GM13977 (cell line): ENCODE data around the gene CCDC13.

Experiments used
- DNase-seq: peaks from one replicate; pipeline ENCODE4 v3.0.0; 2012; ENCODE audit warnings: low spot score
- in situ Hi-C: fragments of 300-500 bp; cut with MboI; formaldehyde crosslinking; loops from one replicate; pipeline ENCODE4 v1.12.0; 2022; ENCODE audit warnings: low sequenced_read_pairs, low pct_unique_long_range_greater_than_20kb, mixed read lengths, inconsistent platforms; ENCODE audit not compliant: unreplicated experiment
- TF ChIP-seq, protein P1 (sequence below): IDR thresholded peaks from 2 replicates; pipeline ENCODE4 v1.5.1; 2012; ENCODE audit warnings: mild to moderate bottlenecking, control low read depth; ENCODE audit not compliant: insufficient read depth; ENCODE audit errors: extremely low read depth, missing control alignments

Gene CCDC13

GRCh38 chr3:42804106-42804830, 31.2 kb upstream of the CCDC13 start, which contains the start of gene HIGD1A:
Gene HIGD1A (minus strand): TSS chr3:42804490. CDS start chr3:42794253, 10,237 bp downstream.
- TF ChIP-seq, protein P1, sequence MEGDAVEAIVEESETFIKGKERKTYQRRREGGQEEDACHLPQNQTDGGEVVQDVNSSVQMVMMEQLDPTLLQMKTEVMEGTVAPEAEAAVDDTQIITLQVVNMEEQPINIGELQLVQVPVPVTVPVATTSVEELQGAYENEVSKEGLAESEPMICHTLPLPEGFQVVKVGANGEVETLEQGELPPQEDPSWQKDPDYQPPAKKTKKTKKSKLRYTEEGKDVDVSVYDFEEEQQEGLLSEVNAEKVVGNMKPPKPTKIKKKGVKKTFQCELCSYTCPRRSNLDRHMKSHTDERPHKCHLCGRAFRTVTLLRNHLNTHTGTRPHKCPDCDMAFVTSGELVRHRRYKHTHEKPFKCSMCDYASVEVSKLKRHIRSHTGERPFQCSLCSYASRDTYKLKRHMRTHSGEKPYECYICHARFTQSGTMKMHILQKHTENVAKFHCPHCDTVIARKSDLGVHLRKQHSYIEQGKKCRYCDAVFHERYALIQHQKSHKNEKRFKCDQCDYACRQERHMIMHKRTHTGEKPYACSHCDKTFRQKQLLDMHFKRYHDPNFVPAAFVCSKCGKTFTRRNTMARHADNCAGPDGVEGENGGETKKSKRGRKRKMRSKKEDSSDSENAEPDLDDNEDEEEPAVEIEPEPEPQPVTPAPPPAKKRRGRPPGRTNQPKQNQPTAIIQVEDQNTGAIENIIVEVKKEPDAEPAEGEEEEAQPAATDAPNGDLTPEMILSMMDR, result no peak
- in situ Hi-C loops, result no loop called here
- peak; percentile 97 for DNase-seq

DNA sequence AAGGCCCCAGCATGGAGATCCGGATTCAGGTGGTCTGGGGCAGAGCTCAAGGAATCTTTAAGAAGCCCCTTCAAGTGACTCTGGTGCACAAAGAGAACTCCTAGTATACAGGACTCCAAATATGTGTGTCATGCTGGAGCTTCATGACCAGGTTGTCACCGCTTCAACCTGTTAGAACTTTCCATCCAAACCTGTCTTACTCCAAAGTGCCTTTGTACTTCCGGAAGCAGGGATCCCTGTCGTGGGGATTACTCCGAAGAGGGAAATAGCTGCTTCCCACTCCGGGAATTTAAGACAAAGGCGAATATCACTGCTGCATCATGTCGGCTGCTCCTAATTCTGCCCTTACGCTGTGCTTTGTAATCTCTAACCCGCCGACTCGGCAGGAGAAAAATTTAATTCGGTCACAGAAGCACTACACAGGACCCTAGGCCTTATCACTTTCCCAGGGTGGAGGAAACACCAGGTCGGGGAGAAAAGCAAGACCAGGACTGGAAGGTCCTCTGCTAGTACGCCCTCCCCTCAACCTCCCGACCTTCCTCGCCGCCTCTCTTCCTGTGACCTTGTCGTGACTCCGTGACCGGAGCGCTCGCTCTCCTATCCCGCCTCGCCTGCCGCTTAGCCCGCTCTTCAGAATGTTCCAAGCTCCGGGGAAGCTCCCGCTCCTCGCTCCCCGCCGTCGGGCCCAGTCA, 30.5 kb upstream of the CCDC13 start:
- in situ Hi-C loops, result no loop called here
- peak; percentile 49 for DNase-seq
- TF ChIP-seq, protein P1, result no peak

DNA sequence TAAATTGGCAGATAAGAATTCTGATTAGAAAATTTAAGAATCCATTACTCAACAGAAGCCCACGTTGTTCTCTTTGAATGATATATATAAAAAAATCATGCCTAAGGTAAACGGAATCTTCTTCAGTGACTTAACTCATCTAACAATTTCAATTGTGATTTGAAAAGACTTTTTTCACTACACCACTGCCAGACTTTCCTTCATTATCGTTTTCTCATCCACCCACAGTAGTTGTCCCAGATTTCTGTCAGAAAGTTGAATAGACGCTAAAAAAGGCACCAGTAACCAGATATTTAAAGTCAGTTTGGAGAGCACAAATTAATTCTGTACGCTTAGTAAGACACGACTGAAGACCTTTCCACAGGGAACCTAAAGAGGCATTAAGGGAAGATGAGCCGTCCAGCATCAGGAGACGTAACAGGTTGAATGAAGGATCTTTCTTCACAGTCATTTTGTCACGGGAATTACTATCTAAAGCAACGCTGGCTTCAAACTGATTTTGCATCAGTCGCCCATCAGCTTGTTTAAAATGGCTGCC, 29.9 kb upstream of the CCDC13 start:
- in situ Hi-C loops, result no loop called here
- TF ChIP-seq, protein P1, result no peak
- DNase-seq, result no peak

DNA sequence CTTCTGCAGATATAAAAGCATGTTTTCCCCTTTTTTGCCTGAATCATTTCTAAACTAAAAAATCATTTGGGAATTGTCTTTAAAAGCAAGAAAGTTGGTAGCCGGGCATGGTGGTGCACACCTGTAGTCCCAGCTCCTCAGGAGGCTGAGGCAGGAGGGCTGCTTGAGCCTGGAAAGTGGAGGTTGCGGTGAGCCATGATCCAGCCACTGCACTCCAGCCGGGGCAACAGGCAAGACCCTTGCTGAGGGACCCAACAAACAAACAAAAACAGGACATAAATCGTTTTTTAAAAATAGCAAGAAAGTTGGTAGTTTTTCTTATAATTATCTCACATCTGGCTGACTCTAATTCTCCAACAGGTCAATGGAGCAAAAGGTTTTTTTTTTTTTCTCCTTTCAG, 28.7 kb upstream of the CCDC13 start:
- no peak for DNase-seq
- in situ Hi-C loops, result no loop called here
- TF ChIP-seq, protein P1, result no peak

- TF ChIP-seq, protein P1, result no peak
- in situ Hi-C loops, result no loop called here
Observed at GRCh38 chr3:42801048-42801620, 28.1 kb upstream of the CCDC13 start.

GRCh38 chr3:42800251-42800650, 27.2 kb upstream of the CCDC13 start:
- DNase-seq, result no peak
- in situ Hi-C loops, result no loop called here
- TF ChIP-seq, protein P1, result no peak

More at GRCh38 chr3:42801048-42801620, 28.1 kb upstream of the CCDC13 start:
- no peak for DNase-seq
